Measurements from ENCODE around the gene UGT1A1.
"Not testable (repeated sequence)": the region's sequence is repeated elsewhere in the genome, so short reads cannot be mapped to it uniquely, and the experiment has no call there.

The UGT1A1 gene

DNA sequence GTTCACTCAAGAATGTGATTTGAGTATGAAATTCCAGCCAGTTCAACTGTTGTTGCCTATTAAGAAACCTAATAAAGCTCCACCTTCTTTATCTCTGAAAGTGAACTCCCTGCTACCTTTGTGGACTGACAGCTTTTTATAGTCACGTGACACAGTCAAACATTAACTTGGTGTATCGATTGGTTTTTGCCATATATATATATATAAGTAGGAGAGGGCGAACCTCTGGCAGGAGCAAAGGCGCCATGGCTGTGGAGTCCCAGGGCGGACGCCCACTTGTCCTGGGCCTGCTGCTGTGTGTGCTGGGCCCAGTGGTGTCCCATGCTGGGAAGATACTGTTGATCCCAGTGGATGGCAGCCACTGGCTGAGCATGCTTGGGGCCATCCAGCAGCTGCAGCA is at the start of gene UGT1A1:
Gene UGT1A1 (plus strand): TSS at position 228 of the 400 bp plus-strand sequence. CDS start 18 bp downstream, at position 246.
- DNase-seq: no peak

DNA sequence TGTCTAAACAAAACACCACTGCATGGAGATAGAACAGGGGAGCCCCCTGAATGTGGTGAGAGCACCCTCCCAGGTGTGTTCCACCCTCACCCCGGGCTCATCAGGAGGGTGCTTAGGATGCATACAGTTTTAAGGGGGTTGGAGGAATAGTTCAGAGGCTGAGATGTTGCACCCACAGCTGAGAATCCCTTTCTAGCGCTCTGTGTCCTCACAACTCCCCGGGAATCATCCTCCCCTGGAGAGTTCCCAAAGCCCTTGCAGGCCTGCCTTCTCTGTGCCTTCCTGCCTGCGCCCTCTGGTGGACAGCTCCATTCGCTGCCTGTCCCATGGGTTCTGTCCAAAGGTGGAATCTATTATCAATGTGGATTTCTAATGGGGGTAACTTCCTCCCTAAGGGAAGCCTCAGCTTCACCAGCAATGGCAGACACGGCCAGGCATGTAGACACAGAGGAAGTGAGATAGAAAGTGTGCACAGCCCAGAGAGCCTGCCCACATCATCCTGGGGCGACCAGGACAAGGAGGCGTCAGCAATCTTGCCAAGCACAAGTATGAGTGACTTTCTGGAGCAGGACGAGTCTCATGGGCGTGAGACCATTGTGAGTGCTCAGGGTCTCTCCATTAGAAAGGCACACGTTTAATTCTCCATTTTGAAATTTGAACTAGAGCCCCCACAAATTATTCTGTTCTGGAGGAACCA is 48.6 kb upstream of the UGT1A1 start:
- DNase-seq: peak; percentile 88

DNA sequence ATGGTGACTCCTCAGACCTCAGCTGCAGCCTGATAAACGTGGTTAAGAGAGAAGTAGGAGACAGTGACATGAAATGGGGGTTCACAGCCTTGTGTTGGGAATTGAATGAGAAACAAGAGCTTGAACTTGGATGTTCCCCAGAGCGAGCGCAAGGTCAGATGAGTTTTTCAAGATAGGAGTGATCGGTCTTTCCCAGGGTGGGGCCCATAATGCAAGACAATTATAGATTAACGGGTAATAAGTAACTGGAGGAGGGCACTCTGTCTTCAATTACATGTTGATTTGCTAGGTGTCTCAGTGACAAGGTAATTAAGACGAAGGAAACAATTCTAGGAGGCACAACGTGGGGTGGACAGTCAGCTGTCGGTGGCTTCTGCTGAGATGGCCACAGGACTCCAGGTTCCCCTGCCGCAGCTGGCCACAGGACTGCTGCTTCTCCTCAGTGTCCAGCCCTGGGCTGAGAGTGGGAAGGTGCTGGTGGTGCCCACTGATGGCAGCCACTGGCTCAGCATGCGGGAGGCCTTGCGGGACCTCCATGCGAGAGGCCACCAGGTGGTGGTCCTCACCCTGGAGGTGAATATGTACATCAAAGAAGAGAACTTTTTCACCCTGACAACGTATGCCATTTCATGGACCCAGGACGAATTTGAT is 47.3 kb upstream of the UGT1A1 start, which contains the start of gene UGT1A5:
Gene UGT1A5 (plus strand): TSS at position 297 of the 651 bp plus-strand sequence. CDS start 85 bp downstream, at position 382.
- DNase-seq: no peak

DNA sequence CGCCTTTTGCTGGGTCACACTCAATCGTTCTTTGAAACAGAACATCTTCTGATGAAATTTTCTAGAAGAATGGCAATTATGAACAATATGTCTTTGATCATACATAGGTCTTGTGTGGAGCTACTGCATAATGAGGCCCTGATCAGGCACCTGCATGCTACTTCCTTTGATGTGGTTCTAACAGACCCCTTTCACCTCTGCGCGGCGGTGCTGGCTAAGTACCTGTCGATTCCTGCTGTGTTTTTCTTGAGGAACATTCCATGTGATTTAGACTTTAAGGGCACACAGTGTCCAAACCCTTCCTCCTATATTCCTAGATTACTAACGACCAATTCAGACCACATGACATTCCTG is 46.8 kb upstream of the UGT1A1 start:
- no peak for DNase-seq

DNA sequence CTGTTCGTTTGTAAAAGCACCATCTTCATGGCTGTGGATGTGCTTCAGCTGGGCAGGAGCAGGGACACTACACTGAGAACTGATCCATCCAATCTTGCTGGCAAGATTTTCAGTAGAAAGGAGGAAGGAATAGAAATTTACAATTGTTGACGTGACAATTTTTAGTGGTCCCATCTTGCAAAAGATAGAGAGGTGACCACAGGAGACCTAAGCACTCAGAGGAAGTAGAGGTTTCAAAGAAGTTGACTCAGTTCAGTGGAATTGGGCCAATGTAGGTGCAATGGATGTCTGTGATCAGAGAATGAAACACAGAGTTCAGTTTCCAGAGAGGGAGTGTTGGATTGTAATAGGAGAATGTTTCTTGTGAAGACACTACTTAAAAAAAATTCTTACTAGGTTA is 45.9 kb upstream of the UGT1A1 start:
- no peak for DNase-seq

DNA sequence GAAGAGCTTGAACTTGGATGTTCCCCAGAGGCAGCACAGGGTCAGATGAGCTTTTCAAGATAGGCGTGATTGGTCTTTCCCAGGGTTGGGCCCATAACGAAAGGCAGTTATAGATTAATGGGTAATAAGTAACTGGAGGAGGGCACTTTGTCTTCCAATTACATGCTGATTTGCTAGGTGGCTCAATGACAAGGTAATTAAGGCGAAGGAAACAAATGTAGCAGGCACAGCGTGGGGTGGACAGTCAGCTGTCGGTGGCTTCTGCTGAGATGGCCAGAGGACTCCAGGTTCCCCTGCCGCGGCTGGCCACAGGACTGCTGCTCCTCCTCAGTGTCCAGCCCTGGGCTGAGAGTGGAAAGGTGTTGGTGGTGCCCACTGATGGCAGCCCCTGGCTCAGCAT is 41.5 kb upstream of the UGT1A1 start, which contains the start of gene UGT1A4:
Gene UGT1A4 (plus strand): TSS at position 185 of the 400 bp plus-strand sequence. CDS start 85 bp downstream, at position 270.
- DNase-seq: no peak

DNA sequence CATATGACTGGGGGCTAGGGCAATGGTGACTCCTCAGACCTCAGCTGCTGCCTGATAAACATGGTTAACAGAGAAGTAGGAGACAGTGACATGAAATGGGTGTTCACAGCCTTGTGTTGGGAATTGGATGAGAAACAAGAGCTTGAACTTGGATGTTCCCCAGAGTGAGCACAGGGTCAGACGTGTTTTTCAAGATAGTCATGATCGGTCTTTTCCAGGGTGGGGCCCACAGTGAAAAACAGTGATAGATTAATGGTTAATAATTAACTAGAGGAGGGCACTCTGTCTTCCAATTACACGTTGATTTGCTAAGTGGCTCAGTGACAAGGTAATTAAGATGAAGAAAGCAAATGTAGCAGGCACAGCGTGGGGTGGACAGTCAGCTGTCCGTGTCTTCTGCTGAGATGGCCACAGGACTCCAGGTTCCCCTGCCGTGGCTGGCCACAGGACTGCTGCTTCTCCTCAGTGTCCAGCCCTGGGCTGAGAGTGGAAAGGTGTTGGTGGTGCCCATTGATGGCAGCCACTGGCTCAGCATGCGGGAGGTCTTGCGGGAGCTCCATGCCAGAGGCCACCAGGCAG is 31.3 kb upstream of the UGT1A1 start, which contains the start of gene UGT1A3:
Gene UGT1A3 (plus strand): TSS at position 320 of the 579 bp plus-strand sequence. CDS start 85 bp downstream, at position 405.
- no peak for DNase-seq

DNA sequence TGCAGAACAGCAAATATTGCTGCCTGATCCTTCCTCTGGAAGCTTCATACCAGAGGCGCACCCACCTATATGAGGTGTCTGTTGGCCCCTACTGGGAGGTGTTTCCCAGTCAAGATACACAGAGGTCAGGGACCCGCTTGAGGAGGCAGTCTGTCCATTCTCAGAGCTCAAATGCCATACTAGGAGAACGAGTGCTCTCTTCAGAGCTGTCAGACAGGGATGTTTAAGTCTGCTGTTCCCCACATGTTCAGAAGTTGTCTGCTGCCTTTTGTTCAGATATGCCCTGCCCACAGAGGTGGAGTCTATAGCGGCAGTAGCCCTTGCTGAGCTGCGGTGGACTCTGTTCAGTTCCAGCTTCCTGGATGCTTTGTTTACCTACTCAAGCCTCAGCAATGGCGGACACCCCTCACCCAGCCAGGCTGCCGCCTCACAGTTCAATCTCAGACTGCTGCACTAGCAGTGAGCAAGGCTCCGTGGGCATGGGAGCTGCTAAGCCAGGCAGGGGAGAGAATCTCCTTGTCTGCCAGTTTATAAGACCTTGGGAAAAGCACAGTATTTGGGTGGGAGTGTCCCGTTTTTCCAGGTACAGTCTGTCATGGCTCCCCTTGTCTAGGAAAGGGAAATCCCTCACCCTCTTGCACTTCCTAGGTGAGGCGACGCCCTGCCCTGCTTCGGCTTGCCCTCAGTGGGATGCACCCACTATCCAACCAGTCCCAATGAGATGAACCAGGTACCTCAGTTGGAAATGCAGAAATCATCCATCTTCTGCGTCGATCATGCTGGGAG is 23.0 kb upstream of the UGT1A1 start:
- DNase-seq: not testable (repeated sequence)

DNA sequence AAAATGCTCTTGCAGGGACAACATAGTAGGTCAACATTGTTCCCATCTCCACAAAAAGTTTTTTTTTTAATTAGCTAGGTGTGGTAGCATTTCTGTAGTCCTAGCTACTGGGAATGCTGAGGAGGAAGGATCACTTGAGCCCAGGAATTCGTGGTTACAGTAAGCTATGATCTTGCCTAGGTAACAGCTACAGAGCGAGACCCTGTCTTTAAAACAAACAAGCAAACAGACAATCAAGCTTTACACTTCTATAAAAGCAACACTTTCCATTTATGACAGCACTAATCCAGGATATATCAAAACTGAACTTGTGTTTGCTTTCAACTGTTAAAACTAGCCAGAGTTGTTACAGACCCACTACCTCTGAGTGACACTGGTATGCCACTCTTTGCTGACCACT is 19.2 kb upstream of the UGT1A1 start:
- no peak for DNase-seq

DNA sequence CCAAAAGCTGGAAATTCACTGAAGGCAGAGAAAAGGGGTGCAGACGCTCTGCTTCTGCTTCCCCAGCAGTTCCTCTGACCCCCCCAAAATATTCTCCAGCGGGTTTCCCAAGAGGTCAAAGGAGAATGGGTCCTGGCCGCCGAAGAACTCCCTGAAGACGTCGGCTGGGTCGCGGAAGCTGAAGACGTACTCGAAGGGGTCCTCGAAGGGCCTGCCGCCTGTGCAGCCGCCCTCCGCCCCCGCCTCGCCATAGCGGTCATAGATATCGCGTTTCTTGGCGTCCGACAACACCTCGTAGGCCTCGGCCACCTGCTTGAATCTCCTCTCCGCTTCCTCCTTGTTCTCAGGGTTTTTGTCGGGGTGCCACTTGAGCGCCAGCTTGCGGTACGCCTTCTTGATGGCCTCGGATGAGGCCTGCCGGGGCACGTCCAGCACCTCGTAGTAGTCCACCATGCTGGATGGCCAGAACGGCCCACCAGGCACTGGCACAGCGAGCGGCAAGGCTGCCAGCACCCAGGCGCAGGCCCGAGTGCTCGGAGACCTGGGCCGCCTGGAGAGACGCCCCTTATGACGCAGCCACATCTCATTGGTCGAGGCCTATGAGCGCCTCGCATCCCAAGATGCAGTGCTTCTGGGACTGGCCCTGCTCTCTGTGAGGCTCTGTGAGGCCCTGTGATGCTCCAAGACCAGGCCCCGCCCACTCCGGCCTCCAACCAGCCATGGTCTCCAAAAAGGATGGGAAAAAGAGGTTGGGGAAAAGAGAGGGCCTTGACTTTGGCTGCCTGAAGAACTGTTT is 16.4 kb upstream of the UGT1A1 start:
- DNase-seq: no peak

DNA sequence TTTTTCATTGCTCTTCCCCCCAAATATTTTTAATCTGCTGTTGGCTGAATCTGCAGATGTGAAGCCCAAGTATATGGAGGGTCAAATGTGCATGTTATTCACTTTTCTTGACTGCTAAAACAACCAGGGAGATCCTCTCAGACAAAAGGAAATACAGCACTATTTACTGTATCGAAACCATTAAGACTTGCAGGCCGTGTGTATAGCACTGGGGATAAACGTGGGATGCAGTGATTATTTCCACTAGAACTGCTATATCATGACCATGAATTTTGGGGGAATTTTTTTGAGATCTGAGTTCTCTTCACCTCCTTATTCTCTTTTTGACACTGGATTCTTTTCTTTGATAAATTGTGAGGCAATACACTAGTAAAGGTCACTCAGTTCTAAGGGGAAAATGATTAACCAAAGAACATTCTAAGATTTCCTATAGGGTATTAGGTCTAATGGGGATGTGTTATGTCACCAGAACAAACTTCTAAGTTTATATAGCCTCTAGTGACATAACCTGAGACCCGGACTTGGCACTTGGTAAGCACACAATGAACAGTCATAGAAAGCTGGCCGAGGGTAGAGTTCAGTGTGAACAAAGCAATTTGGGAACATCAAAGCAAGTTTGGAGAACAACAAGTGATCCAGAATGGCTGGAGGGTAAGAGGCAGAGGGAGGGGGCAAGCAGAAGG is 14.9 kb upstream of the UGT1A1 start:
- DNase-seq: no peak

DNA sequence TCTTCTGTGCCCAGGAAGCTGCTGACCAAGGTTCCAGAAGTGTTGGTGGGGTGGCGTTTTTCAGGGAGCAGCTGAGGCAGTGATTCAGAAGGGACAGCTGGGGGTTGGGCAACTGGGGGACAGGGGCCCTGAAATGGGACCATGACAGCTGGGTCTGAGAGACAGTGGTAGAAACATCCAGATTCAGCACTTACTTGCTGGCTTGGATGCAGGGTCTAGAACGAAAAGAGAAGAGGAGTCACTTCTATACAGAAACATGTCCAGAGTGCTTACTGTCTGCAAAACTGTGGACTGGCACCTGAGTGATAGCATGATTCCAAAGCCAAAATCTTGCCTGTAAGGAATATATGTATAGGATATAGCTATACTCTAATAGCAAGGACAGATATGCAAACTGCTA is 14.2 kb upstream of the UGT1A1 start:
- DNase-seq: not testable (repeated sequence)

DNA sequence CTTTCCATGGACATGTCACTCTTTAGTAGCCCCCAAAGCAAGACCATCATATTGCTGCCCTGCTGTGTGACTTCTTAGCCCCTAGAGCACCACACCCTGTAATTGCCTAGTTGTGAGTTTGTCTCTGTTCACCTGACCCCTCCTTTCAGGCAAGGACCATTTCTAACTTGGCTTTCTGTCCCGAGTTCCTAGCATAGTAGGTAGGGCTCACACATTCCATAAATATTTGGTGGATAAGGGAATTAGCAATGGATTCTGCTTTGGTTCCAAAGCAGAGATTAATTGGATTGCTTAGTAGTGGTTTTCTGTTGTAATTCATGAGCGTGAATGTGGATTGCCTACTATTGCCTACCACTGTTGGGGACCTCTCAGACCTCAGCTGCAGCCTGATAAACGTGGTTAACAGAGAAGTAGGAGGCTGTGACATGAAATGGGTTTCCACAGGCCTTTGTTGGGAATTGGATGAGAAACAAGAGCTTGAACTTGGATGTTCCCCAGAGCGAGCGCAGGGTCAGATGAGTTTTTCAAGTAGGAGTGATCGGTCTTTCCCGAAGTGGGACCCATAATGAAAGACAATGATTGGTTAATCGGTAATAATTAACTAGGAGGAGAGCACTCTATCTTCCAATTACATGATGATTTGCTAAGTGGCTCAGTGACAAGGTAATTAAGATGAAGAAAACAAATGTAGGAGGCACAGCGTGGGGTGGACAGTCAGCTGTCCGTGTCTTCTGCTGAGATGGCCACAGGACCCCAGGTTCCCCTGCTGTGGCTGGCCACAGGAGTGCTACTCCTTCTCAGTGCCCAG is 13.4 kb upstream of the UGT1A1 start:
- DNase-seq: no peak

DNA sequence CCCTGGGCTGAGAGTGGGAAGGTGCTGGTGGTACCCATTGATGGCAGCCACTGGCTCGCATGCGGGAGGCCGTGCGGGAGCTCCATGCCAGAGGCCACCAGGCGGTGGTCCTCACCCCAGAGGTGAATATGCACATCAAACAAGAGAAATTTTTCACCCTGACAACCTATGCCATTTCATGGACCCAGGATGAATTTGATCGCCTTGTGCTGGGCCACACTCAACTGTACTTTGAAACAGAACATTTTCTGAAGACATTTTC is 12.9 kb upstream of the UGT1A1 start:
- DNase-seq: no peak

DNA sequence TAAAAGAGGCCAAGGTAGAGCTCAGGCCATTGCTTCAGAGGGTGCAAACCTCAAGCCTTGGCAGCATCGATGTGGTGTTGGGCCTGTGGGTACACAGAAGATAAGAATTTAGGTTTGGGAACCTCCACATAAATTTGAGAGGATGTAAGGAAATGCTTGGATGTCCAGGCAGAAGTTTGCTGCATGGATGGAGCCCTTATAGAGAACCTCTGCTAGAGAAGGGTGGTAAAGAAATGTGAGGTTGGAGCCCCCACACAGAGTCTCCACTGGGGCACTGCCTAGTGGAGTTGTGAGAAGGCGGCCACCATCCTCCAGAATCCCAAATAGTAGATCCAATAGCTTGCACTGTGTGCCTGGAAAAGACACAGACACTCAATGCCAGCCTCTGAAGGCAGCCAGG is 9.4 kb upstream of the UGT1A1 start:
- not testable (repeated sequence) for DNase-seq

DNA sequence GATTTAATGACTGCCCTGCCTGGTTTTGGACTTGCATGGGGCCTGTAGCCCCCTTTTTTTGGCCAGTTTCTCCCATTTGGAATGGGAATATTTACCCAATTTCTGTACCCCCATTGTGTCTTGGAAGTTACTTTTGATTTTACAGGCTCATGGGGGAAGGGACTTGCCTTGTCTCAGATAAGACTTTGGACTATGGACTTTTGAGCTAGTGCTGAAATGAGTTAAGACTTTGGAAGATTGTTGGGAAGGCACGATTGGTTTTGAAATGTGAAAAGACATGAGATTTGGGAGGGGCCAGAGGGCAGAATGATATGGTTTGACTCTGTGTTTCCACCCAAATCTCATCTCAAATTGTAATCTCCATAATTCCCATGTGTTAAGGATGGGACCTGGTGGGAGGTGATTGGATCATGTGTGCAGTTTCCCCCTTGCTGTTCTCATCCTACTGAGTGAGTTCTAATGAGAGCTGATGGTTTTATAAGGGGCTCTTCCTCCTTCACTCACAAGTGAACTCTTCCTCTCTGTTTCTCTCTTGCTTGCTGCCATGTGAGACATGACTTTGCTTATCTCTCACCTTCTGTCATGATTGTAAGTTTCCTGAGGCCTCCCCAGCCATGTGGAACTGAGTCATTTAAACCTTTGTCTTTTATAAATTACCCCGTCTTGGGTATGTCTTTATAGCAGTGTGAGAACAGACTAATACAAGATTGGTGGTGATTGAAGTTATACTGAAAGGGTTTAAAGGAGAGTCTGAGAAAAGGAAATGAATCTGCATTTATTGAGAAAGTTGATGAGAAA is 8.7 kb upstream of the UGT1A1 start:
- DNase-seq: not testable (repeated sequence)

DNA sequence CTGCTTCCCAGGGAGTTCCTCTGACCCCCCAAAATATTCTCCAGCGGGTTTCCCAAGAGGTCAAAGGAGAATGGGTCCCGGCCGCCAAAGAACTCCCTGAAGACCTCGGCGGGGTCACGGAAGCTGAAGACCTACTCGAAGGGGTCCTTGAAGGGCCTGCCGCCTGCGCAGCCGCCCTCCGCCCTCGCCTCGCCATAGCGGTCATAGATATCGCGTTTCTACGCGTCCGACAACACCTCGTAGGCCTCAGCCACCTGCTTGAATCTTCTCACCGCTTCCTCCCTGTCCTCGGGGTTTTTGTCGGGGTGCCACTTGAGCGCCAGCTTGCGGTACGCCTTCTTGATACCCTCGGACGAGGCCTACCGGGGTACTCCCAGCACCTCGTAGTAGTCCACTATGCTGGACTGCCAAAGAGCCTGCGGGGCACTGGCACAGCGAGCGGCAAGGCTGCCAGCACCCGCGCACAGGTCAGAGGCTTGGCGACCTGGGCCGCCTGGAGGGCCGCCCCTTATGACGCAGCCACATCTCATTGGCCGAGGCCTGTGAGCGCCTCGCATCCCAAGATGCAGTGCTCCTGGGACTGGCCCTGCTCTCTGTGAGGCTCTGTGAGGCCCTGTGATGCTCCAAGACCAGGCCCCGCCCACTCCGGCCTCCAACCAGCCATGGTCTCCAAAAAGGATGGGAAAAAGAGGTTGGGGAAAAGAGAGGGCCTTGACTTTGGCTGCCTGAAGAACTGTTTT is 5.0 kb upstream of the UGT1A1 start:
- DNase-seq: no peak

DNA sequence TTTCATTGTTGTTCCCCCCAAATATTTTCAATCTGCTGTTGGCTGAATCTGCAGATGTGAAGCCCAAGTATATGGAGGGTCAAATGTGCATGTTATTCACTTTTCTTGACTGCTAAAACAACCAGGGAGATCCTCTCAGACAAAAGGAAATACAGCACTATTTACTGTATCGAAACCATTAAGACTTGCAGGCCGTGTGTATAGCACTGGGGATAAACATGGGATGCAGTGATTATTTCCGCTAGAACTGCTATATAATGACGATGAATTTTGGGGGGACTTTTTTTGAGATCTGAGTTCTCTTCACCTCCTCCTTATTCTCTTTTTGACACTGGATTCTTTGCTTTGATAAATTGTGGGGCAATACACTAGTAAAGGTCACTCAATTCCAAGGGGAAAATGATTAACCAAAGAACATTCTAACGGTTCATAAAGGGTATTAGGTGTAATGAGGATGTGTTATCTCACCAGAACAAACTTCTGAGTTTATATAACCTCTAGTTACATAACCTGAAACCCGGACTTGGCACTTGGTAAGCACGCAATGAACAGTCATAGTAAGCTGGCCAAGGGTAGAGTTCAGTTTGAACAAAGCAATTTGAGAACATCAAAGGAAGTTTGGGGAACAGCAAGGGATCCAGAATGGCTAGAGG is 3.5 kb upstream of the UGT1A1 start:
- no peak for DNase-seq

DNA sequence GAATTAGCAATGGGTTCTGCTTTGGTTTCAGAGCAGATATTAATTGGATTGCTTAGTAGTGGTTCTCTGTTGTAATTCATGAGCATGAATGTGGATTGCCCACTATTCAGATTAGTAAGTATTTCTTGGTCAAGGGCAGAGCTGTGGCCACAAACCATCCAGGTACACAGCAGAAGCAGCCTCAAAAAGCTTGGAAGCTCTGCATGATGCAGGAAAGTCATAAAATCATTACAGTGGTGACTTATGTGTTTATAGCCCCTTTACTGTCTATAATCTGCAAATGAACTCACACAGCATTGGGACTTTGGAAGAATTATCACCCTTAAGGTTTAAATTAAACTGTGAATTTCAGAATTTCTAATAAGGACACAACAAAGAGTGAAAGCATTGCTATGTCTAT is 1.9 kb upstream of the UGT1A1 start:
- no peak for DNase-seq
